Gastroesophageal sphincter (tissue), 3 donors: Measurements from ENCODE around the gene HCN1.

Source experiments
- EP300 ChIP-seq: sonication (generic); formaldehyde crosslinking; IDR thresholded peaks from one replicate; pipeline ENCODE4 v1.6.1; 2017; ENCODE audit warnings: antibody characterized with exemption, mild to moderate bottlenecking
- POLR2A ChIP-seq, 2 donors: fragments of 450-650 bp; IDR thresholded peaks; one replicate each; pipeline ENCODE4 v1.6.1; 2017; ENCODE audit warnings: antibody characterized with exemption in 2 of 2, mild to moderate bottlenecking in 2 of 2, moderate library complexity in 1 of 2
- POLR2AphosphoS5 ChIP-seq: sonication (generic); formaldehyde crosslinking; IDR thresholded peaks from one replicate; pipeline ENCODE4 v1.6.1; 2017; ENCODE audit warnings: antibody characterized with exemption
- TF ChIP-seq, protein P1 (sequence below), 4 experiments: fragments of 200-600 bp in 2 of 4; fragments of 450-650 bp in 2 of 4; sonication (generic) in 1 of 4; IDR thresholded peaks; one replicate each; pipeline ENCODE4 v1.5.1; 2017 to 2019; ENCODE audit warnings: antibody characterized with exemption in 4 of 4, mild to moderate bottlenecking in 2 of 4, moderate library complexity in 2 of 4

- TF ChIP-seq, protein P1, sequence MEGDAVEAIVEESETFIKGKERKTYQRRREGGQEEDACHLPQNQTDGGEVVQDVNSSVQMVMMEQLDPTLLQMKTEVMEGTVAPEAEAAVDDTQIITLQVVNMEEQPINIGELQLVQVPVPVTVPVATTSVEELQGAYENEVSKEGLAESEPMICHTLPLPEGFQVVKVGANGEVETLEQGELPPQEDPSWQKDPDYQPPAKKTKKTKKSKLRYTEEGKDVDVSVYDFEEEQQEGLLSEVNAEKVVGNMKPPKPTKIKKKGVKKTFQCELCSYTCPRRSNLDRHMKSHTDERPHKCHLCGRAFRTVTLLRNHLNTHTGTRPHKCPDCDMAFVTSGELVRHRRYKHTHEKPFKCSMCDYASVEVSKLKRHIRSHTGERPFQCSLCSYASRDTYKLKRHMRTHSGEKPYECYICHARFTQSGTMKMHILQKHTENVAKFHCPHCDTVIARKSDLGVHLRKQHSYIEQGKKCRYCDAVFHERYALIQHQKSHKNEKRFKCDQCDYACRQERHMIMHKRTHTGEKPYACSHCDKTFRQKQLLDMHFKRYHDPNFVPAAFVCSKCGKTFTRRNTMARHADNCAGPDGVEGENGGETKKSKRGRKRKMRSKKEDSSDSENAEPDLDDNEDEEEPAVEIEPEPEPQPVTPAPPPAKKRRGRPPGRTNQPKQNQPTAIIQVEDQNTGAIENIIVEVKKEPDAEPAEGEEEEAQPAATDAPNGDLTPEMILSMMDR (IDR thresholded peaks at IDR 0.05): no peak
- TF ChIP-seq POLR2A (IDR thresholded peaks at IDR 0.05) (no peak), EP300 (no peak), POLR2AphosphoS5 (no peak)
These were observed 15.2 kb downstream of the HCN1 start for GRCh38 chr5:45680950-45681349.
